ENCODE measurements around the gene PPARG. TPM values are rescaled to one million over a fixed set of nuclear protein-coding genes. Genes with fewer than 3 reads are reported as not detected.
A peak's percentile ranks its signal among the peaks of the same experiment; 100 is the strongest.

PPARG gene
- polyA plus RNA-seq: 10 to 100 TPM; 11.7 to 40.3 (median 30.6) TPM
- long read RNA-seq, donor 1: 0 reads
- long read RNA-seq, donor 2, partial matches to known transcripts: 0 of 2 reads
- long read RNA-seq, donor 2, other reads (novel, unspliced or antisense): 0 of 2 reads
- long read RNA-seq, donor 3, partial matches to known transcripts: 0 of 3 reads
- long read RNA-seq, donor 3, other reads (novel, unspliced or antisense): 0 of 3 reads
- long read RNA-seq, donor 4, partial matches to known transcripts: 0 of 1 reads
- long read RNA-seq, donor 4, other reads (novel, unspliced or antisense): 0 of 1 reads
- long read RNA-seq, donor 5: 0 reads
- long read RNA-seq, donor 6, partial matches to known transcripts: 0 of 3 reads
- long read RNA-seq, donor 6, other reads (novel, unspliced or antisense): 0 of 3 reads
- long read RNA-seq, donor 7: 0 reads
- long read RNA-seq, donor 8: 0 reads
- long read RNA-seq, donor 9: 0 reads
- long read RNA-seq, donor 10, transcript PPARG-206 (8 exons, 2,006 nt): minor isoform, 5 of 24 reads
- long read RNA-seq, donor 10, transcript PPARG-202 (8 exons, 1,870 nt): major isoform, 7 of 24 reads
- long read RNA-seq, donor 10, partial matches to known transcripts: 6 of 24 reads
- long read RNA-seq, donor 10, other reads (novel, unspliced or antisense): 0 of 24 reads

GRCh38 chr3:12288182-12289129 lies at the start of gene PPARG:
PPARG (plus strand) TSS chr3:12289070; CDS start chr3:12379712, 90,642 bp downstream.
- Histone ChIP-seq H3K27me3 (ENCODE audit: control insufficient read depth in 3 of 3, insufficient read depth in 3 of 3, low read length in 3 of 3) (peaks cover 0 to 18% (median 9%) of the 10 kb centered on the region in 3 donors), H3K9me3 (ENCODE audit: control insufficient read depth in 2 of 2, insufficient read depth in 1 of 2, low read depth in 1 of 2, low read length in 1 of 2) (peaks cover 0 to 3% of the 10 kb centered on the region in 2 donors), H3K36me3 (ENCODE audit: control insufficient read depth in 3 of 3, insufficient read depth in 2 of 3, low read depth in 1 of 3, low read length in 3 of 3) (no peaks in the 10 kb centered on the region), H3K4me3 (ENCODE audit: low read depth in 1 of 3, low read length in 3 of 3) (peak within 1 kb of the TSS; percentile 73 to 98 (median 88)), H3K4me1 (ENCODE audit: control insufficient read depth in 3 of 3, insufficient read depth in 2 of 3, low read depth in 1 of 3, low read length in 2 of 3) (peaks cover 0 to 2% (median 0%) of the 10 kb centered on the region in 3 donors), H3K27ac (ENCODE audit: low read depth in 1 of 3, low read length in 2 of 3) (peak within 1 kb of the TSS; percentile 77 to 97 (median 82))
- FAIRE-seq: no peak
- DNase-seq: peak; percentile 79 to 88
- 0 to 2% (median 1%) methylated on average over 55 to 87 of the region's 87 CpGs for WGBS, 3 donors

DNA sequence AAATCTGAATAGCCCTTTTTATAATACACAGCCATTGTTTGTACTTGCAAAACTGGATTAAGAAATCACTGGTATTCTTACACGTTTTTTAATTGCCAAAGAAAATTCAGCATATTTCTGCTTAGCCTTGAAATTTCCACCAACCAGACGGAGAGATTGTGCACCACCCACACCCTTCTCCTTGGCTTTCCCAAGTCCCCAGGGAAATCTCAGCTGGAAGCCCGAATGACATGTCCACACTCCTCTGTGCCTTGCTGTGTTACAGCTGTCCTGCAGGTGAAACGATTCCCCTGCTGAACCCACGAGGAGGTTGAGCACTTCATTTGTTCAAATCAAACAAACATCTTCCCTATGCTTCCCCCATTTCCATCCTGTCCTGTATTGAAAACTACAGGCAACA lies 49.6 kb upstream of the PPARG start:
- FAIRE-seq (no peak), DNase-seq (no peak)
- H3K4me1 ChIP-seq (ENCODE audit: control insufficient read depth in 3 of 3, insufficient read depth in 2 of 3, low read depth in 1 of 3, low read length in 2 of 3): peaks cover 0 to 5% (median 0%) of the 10 kb centered on the region in 3 donors
- no peak overlapping the region for H3K4me3 ChIP-seq (ENCODE audit: low read depth in 1 of 3, low read length in 3 of 3)
- no peak overlapping the region for H3K27ac ChIP-seq (ENCODE audit: low read depth in 1 of 3, low read length in 2 of 3)
- WGBS, 3 donors: 18 to 52% (median 35%) methylated on average over 5 of the region's 5 CpGs
- no peaks in the 10 kb centered on the region for H3K27me3 ChIP-seq (ENCODE audit: control insufficient read depth in 3 of 3, insufficient read depth in 3 of 3, low read length in 3 of 3)
- H3K36me3 ChIP-seq (ENCODE audit: control insufficient read depth in 3 of 3, insufficient read depth in 2 of 3, low read depth in 1 of 3, low read length in 3 of 3): no peaks in the 10 kb centered on the region
- H3K9me3 ChIP-seq (ENCODE audit: control insufficient read depth in 2 of 2, insufficient read depth in 1 of 2, low read depth in 1 of 2, low read length in 1 of 2): no peaks in the 10 kb centered on the region

GRCh38 chr3:12242772-12243171 lies 46.1 kb upstream of the PPARG start:
- no peaks in the 10 kb centered on the region for H3K36me3 ChIP-seq (ENCODE audit: control insufficient read depth in 3 of 3, insufficient read depth in 2 of 3, low read depth in 1 of 3, low read length in 3 of 3)
- H3K4me1 ChIP-seq (ENCODE audit: control insufficient read depth in 3 of 3, insufficient read depth in 2 of 3, low read depth in 1 of 3, low read length in 2 of 3): no peaks in the 10 kb centered on the region

GRCh38 chr3:12246497-12247163 lies 42.2 kb upstream of the PPARG start:
- FAIRE-seq (no peak), DNase-seq (no peak)
- Histone ChIP-seq H3K27ac (ENCODE audit: low read depth in 1 of 3, low read length in 2 of 3) (no peak overlapping the region), H3K4me3 (ENCODE audit: low read depth in 1 of 3, low read length in 3 of 3) (no peak overlapping the region), H3K4me1 (ENCODE audit: control insufficient read depth in 3 of 3, insufficient read depth in 2 of 3, low read depth in 1 of 3, low read length in 2 of 3) (no peaks in the 10 kb centered on the region), H3K36me3 (ENCODE audit: control insufficient read depth in 3 of 3, insufficient read depth in 2 of 3, low read depth in 1 of 3, low read length in 3 of 3) (no peaks in the 10 kb centered on the region), H3K27me3 (ENCODE audit: control insufficient read depth in 3 of 3, insufficient read depth in 3 of 3, low read length in 3 of 3) (no peaks in the 10 kb centered on the region), H3K9me3 (ENCODE audit: control insufficient read depth in 2 of 2, insufficient read depth in 1 of 2, low read depth in 1 of 2, low read length in 1 of 2) (no peaks in the 10 kb centered on the region)
- 53 to 60% (median 60%) methylated on average over 6 of the region's 6 CpGs for WGBS, 3 donors

More at GRCh38 chr3:12242772-12243171, 46.1 kb upstream of the PPARG start:
- no peak overlapping the region for H3K4me3 ChIP-seq (ENCODE audit: low read depth in 1 of 3, low read length in 3 of 3)
- H3K9me3 ChIP-seq (ENCODE audit: control insufficient read depth in 2 of 2, insufficient read depth in 1 of 2, low read depth in 1 of 2, low read length in 1 of 2): no peaks in the 10 kb centered on the region
- no peaks in the 10 kb centered on the region for H3K27me3 ChIP-seq (ENCODE audit: control insufficient read depth in 3 of 3, insufficient read depth in 3 of 3, low read length in 3 of 3)
- DNase-seq (no peak), FAIRE-seq (no peak)
- no peak overlapping the region for H3K27ac ChIP-seq (ENCODE audit: low read depth in 1 of 3, low read length in 2 of 3)
- 74 to 91% (median 87%) methylated on average over 2 of the region's 2 CpGs for WGBS, 3 donors

DNA sequence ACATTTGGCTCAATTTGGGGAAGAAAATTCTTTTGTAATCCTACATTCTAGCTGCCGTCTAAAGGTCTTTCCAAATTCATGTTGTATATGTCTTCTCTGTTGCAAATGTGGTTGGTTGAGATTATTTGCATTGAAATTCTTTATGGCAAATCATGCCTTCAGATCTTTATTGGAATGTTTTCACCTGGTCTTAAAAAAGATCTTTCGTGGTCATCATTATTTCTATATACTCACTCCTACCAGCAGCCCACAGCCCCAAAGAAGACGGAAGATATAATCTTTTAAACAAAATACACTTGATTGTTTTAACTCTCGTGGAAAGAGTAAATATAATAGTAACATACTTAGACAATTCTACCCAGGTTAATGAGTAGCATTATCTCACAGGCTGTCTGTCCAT lies 41.5 kb upstream of the PPARG start:
- 73 to 83% (median 80%) methylated on average over 4 of the region's 4 CpGs for WGBS, 3 donors
- Histone ChIP-seq H3K9me3 (ENCODE audit: control insufficient read depth in 2 of 2, insufficient read depth in 1 of 2, low read depth in 1 of 2, low read length in 1 of 2) (no peaks in the 10 kb centered on the region), H3K4me3 (ENCODE audit: low read depth in 1 of 3, low read length in 3 of 3) (no peak overlapping the region), H3K27me3 (ENCODE audit: control insufficient read depth in 3 of 3, insufficient read depth in 3 of 3, low read length in 3 of 3) (no peaks in the 10 kb centered on the region), H3K4me1 (ENCODE audit: control insufficient read depth in 3 of 3, insufficient read depth in 2 of 3, low read depth in 1 of 3, low read length in 2 of 3) (no peaks in the 10 kb centered on the region), H3K27ac (ENCODE audit: low read depth in 1 of 3, low read length in 2 of 3) (no peak overlapping the region), H3K36me3 (ENCODE audit: control insufficient read depth in 3 of 3, insufficient read depth in 2 of 3, low read depth in 1 of 3, low read length in 3 of 3) (no peaks in the 10 kb centered on the region)
- DNase-seq (no peak), FAIRE-seq (no peak)

DNA sequence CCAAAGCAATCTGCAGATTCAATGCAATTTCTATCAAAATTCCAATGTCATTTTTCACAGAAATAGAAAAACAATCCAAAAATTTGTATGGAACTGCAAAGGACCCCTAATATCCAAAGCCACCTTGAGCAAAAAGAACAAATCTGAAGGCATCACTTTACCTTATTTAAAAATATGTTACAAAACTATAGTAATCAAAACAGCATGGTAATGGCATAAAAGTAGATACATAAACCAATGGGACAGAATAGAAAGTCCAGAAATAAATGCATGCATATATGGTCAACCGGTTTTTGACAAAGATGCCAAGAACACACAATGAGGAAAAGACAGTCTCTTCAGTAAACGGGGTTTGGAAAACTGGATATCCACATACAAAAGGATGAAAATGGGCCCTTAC lies 39.4 kb upstream of the PPARG start:
- H3K4me3 ChIP-seq (ENCODE audit: low read depth in 1 of 3, low read length in 3 of 3): no peak overlapping the region
- 94 to 98% (median 98%) methylated on average over 2 of the region's 2 CpGs for WGBS, 3 donors
- no peak overlapping the region for H3K27ac ChIP-seq (ENCODE audit: low read depth in 1 of 3, low read length in 2 of 3)
- H3K4me1 ChIP-seq (ENCODE audit: control insufficient read depth in 3 of 3, insufficient read depth in 2 of 3, low read depth in 1 of 3, low read length in 2 of 3): peaks cover 0 to 13% (median 0%) of the 10 kb centered on the region in 3 donors
- no peak for FAIRE-seq
- no peaks in the 10 kb centered on the region for H3K27me3 ChIP-seq (ENCODE audit: control insufficient read depth in 3 of 3, insufficient read depth in 3 of 3, low read length in 3 of 3)
- H3K36me3 ChIP-seq (ENCODE audit: control insufficient read depth in 3 of 3, insufficient read depth in 2 of 3, low read depth in 1 of 3, low read length in 3 of 3): no peaks in the 10 kb centered on the region
- H3K9me3 ChIP-seq (ENCODE audit: control insufficient read depth in 2 of 2, insufficient read depth in 1 of 2, low read depth in 1 of 2, low read length in 1 of 2): no peaks in the 10 kb centered on the region
- DNase-seq: no peak

DNA sequence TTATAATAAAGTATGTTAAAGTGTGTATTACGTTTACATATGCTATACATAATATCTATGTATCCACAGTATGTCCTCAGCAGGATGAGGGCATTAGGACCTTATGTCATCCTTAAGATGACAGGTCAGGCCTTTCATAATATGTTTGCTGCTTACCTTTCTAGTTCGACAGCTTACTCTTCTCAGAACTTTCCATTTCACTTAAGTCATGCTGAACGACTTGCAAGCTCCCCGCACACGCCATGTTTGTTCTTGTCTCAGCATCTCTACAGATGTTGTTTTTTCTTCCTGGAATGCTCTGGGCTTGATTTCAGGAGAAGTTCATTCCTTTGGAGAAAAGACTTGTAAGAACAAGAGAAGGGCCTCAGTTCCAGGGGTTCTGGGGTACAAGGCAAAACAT lies 36.0 kb upstream of the PPARG start:
- no peaks in the 10 kb centered on the region for H3K9me3 ChIP-seq (ENCODE audit: control insufficient read depth in 2 of 2, insufficient read depth in 1 of 2, low read depth in 1 of 2, low read length in 1 of 2)

More for the DNA sequence above, 36.0 kb upstream of the PPARG start:
- no peak overlapping the region for H3K4me3 ChIP-seq (ENCODE audit: low read depth in 1 of 3, low read length in 3 of 3)
- no peak for DNase-seq
- no peak overlapping the region for H3K27ac ChIP-seq (ENCODE audit: low read depth in 1 of 3, low read length in 2 of 3)
- H3K36me3 ChIP-seq (ENCODE audit: control insufficient read depth in 3 of 3, insufficient read depth in 2 of 3, low read depth in 1 of 3, low read length in 3 of 3): no peaks in the 10 kb centered on the region
- no peak for FAIRE-seq
- peaks cover 0 to 20% (median 3%) of the 10 kb centered on the region in 3 donors for H3K4me1 ChIP-seq (ENCODE audit: control insufficient read depth in 3 of 3, insufficient read depth in 2 of 3, low read depth in 1 of 3, low read length in 2 of 3)
- no peaks in the 10 kb centered on the region for H3K27me3 ChIP-seq (ENCODE audit: control insufficient read depth in 3 of 3, insufficient read depth in 3 of 3, low read length in 3 of 3)
- WGBS, 3 donors: 86 to 93% (median 88%) methylated on average over 5 of the region's 5 CpGs
